ENCODE results near the gene COQ10B. TPM values are rescaled to one million over a fixed set of nuclear protein-coding genes. Genes with fewer than 3 reads are reported as not detected.

COQ10B gene
- total and polyA plus RNA-seq, 2 experiments from 2014 or later = 7.3 to 24.9 TPM

- no peak for TF ChIP-seq CTCF (IDR thresholded peaks at IDR 0.05; ENCODE audit: low read depth, low read length)
- peaks cover 43% of the 10 kb centered on the region for H3K36me3 ChIP-seq
- H3K4me3 ChIP-seq = peak overlapping the region; percentile 58
- DNase-seq (ENCODE audit: low read depth in 1 of 2, low spot score in 1 of 2) = peak; percentile 66 to 84
- peaks cover 18% of the 10 kb centered on the region for H3K4me1 ChIP-seq (ENCODE audit: low read depth)
- H3K9me3 ChIP-seq (ENCODE audit: low read depth) = no peaks in the 10 kb centered on the region
- H3K27ac ChIP-seq = peak overlapping the region; percentile 96
- no peaks in the 10 kb centered on the region for H3K27me3 ChIP-seq
These were observed 45.7 kb downstream of the COQ10B start for GRCh38 chr2:197498937-197499593.

- peak within 1 kb of the TSS; percentile 58 for H3K4me3 ChIP-seq
- peaks cover 18% of the 10 kb centered on the region for H3K4me1 ChIP-seq (ENCODE audit: low read depth)
- no peaks in the 10 kb centered on the region for H3K27me3 ChIP-seq
- H3K9me3 ChIP-seq (ENCODE audit: low read depth) = no peaks in the 10 kb centered on the region
- TF ChIP-seq CTCF (IDR thresholded peaks at IDR 0.05; ENCODE audit: low read depth, low read length) = no peak
- H3K27ac ChIP-seq = peak within 1 kb of the TSS; percentile 96
- peaks cover 35% of the 10 kb centered on the region for H3K36me3 ChIP-seq
- peak; percentile 99 to 100 for DNase-seq (ENCODE audit: low read depth in 1 of 2, low spot score in 1 of 2)
These were observed 46.5 kb downstream of the COQ10B start, which contains the start of the genes HSPD1 and HSPE1 for GRCh38 chr2:197499594-197500502. HSPD1 (minus strand) TSS chr2:197499840; CDS start chr2:197498848, 992 bp downstream. HSPE1 (plus strand) TSS chr2:197500379; CDS start chr2:197500437, 58 bp downstream.

- H3K4me3 ChIP-seq = peak overlapping the region; percentile 58
- peaks cover 30% of the 10 kb centered on the region for H3K36me3 ChIP-seq
- H3K9me3 ChIP-seq (ENCODE audit: low read depth) = no peaks in the 10 kb centered on the region
- H3K27ac ChIP-seq = peak overlapping the region; percentile 96
- no peak for TF ChIP-seq CTCF (IDR thresholded peaks at IDR 0.05; ENCODE audit: low read depth, low read length)
- peak; percentile 14 to 18 for DNase-seq (ENCODE audit: low read depth in 1 of 2, low spot score in 1 of 2)
- no peaks in the 10 kb centered on the region for H3K27me3 ChIP-seq
- peaks cover 18% of the 10 kb centered on the region for H3K4me1 ChIP-seq (ENCODE audit: low read depth)
These were observed 47.3 kb downstream of the COQ10B start for GRCh38 chr2:197500503-197501131.

GRCh38 chr2:197502201-197502600 is 48.8 kb downstream of the COQ10B start:
- no peak for TF ChIP-seq CTCF (IDR thresholded peaks at IDR 0.05; ENCODE audit: low read depth, low read length)
- peak overlapping the region; percentile 58 for H3K4me3 ChIP-seq
- H3K27me3 ChIP-seq = no peaks in the 10 kb centered on the region
- H3K27ac ChIP-seq = peak overlapping the region; percentile 31
- H3K9me3 ChIP-seq (ENCODE audit: low read depth) = no peaks in the 10 kb centered on the region
- DNase-seq (ENCODE audit: low read depth in 1 of 2, low spot score in 1 of 2) = no peak
- H3K36me3 ChIP-seq = peaks cover 16% of the 10 kb centered on the region
- H3K4me1 ChIP-seq (ENCODE audit: low read depth) = peaks cover 18% of the 10 kb centered on the region

- H3K27me3 ChIP-seq = no peaks in the 10 kb centered on the region
- H3K27ac ChIP-seq = peak overlapping the region; percentile 31
- no peaks in the 10 kb centered on the region for H3K9me3 ChIP-seq (ENCODE audit: low read depth)
- TF ChIP-seq CTCF (IDR thresholded peaks at IDR 0.05; ENCODE audit: low read depth, low read length) = no peak
- H3K4me1 ChIP-seq (ENCODE audit: low read depth) = peaks cover 14% of the 10 kb centered on the region
- peaks cover 16% of the 10 kb centered on the region for H3K36me3 ChIP-seq
- peak overlapping the region; percentile 58 for H3K4me3 ChIP-seq
- DNase-seq (ENCODE audit: low read depth in 1 of 2, low spot score in 1 of 2) = no peak
These were observed 49.3 kb downstream of the COQ10B start for GRCh38 chr2:197502685-197503084.
